Metanephros (tissue), 1 donor: ENCODE data around the gene ERH. TPM values are rescaled to one million over a fixed set of nuclear protein-coding genes. Genes with fewer than 3 reads are reported as not detected.

Experiments
- total RNA-seq: library from RNA; depleted of rRNA; stranded (reverse); fragments of >200 nt; gene quantifications from one replicate; pipeline ENCODE4 v1.2.3, GENCODE V29; 2014

The ERH gene
- 250 TPM for total RNA-seq

DNA sequence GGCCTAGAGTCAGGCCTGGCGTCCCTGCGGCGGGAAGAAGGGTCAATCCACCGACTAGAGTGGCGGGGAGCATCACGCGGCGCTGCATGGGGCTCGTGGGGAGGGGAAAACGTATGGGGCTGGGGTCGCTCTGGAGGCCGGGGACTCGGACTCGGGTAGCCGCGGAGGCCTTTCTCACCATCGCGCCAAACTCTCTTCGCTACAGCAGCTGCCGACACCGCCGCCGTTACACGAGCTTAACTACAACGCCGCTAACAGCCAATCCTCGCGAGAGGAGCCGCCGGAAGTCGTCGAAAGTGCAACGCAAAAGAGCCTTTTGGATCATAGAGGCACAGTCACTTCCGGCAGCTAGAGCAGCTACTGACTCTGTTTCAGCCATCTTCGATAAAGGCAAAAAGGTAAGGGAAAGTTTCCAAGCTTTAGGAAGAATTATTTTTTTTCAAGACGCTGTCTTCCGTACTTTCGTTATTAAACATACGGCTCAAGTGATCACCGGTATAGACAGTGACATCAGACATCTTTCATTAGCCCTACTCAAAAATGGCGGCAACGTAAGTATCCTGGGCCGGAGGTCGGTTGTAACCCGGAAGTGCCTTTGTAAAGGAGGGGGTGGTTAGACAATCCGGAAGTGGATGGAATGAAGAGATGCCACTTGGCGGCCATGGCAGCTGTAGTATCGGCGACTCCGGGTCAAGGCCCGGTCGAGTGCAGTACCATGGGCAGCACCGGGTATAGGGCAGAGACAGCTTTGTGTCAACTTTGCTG is at the start of gene ERH, which contains the start of gene SLC39A9:
TSS of gene ERH (minus strand) at position 247 of the 765 bp plus-strand sequence. CDS start at position 181, 66 bp downstream.
TSS of gene SLC39A9 (plus strand) at position 640 of the 765 bp plus-strand sequence. CDS start 678 bp downstream, outside the sequence.

Other genes with a start within 250 kb of the ERH start
- 35.3 TPM for gene DCAF5, start 245.2 kb downstream of the ERH start, total RNA-seq
- gene EXD2, start 206.8 kb downstream of the ERH start, total RNA-seq = 20.5 TPM
- gene GALNT16, start 138.1 kb downstream of the ERH start, total RNA-seq = 5.8 TPM
- gene SLC39A9, start 393 bp upstream of the ERH start, total RNA-seq = 93.4 TPM
- 4.3 TPM for gene PLEKHD1, start 86.4 kb upstream of the ERH start, total RNA-seq
- not detected for gene CCDC177, start 176.6 kb upstream of the ERH start, total RNA-seq
- gene SUSD6, start 213.3 kb upstream of the ERH start, total RNA-seq = 28.0 TPM